Activated gamma-delta T cell treated with anti-CD3 and anti-CD28 coated beads, Interleukin-2, amount 50 U/mL, for 16 hours (primary cell): Measurements from ENCODE around the gene ATP6V1G2.

Source experiments
- DNase-seq: peaks from one replicate; pipeline ENCODE4 v3.0.0-alpha.2; 2020; ENCODE audit warnings: low read depth

Gene ATP6V1G2

DNA sequence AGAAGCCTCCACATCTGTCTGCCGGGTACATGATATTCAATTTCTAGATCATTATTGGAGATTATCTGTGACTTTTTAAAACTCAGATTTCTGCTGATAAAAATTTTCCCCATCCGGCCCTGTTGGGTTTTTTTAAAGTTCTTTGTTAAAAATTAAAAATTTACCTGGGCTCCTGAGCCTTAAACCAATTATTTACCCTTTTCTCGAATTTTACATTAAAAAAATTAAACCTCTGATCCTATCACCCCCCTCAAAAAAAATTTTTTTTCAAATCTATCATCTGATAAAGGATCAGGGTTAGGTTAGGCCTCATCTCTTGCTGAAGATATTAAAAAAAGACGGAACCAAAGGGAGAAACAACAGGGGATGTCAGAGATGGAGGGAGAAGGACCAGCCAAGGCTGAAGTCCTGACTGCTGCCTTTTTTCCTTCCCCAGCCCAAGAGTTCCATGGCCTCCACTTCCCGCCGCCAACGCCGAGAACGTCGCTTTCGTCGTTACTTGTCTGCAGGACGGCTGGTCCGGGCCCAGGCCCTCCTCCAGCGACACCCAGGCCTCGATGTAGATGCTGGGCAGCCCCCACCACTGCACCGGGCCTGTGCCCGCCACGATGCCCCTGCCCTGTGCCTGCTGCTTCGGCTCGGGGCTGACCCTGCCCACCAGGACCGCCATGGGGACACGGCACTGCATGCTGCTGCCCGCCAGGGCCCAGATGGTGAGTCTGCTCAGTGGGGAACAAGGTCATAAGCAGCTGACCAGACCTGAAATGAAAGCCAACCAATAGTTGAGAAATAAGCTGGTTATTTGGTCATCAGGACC is 1.5 kb upstream of the ATP6V1G2 start:
- DNase-seq: no peak

DNA sequence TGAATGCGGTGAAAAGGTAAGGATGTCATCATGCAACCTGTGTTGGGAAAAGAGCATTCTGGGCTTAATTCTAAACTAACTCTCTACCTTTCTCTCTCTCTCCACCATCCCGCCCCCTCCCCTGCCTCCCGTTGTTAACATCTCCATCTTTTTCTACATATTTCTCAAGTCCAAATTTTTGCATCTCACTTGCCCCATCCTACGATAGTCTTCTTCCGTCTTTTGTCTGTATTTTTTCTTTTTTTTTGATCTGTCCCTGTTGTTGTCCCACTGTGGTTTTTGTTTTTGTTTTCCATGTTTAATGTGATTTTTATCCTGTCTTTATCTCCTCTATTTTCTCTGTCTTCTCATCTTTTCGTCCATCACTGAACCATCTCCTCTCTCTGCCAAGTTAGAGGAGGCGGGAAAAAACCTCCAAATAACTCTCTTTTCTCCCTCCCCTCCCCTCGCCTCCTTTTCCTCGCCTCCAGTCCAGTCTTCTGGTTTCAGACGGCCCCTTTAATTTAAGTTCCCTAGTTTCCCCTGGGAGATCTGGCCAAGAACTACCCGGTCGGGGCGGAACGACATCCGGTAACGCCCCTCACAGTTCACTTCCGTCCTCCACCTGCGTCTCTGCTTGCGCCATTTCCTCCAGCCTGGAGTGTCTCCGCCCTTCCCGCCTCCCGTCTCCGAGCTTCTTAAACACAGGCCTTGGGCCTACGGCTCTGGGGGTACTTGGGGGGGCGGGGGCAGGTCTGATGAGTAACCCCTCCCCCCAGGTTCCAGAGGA is 734 bp upstream of the ATP6V1G2 start, which contains the start of gene NFKBIL1:
Gene NFKBIL1 (plus strand): TSS at position 651 of the 769 bp plus-strand sequence. CDS start 87 bp downstream, at position 738.
- DNase-seq: peak; percentile 82

DNA sequence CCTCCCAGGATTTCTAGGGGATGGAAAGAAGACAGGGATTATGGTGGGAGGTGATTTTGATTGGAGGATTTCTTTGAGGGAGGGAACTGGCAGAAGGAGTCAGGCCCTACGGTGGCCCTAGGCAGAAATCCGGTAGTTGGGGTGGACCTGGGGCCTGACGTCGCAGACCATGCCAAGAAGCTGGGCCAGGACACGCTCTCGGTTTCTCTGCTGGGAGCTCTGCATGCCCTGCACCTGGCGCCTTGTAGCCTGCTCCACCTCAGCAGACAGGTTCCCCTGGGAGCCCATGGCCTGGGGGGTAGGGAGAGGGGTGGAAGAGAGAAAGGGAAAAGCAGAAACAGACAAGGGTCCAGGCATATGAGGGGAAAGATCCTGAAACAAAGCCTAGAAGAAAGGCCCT is 1.1 kb downstream of the ATP6V1G2 start:
- no peak for DNase-seq

DNA sequence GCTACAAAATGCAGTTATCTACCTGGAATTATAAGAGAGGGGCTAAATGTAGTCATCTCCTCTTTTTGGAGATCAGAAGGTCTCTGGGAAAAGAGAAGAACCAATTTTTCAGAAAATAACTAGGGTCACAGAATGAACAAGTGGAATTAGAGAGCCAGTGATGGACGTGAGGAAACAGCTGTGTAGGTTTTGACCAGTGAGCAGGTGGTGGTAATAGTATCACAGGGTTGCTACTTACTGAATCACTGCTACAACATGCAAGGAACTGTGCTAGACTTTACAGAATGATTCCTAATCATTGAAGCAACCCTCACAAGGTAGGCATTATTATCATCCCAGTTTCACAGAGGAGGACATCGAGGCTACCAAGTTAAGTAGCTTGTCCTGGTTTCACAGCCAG is 1.7 kb downstream of the ATP6V1G2 start:
- no peak for DNase-seq

DNA sequence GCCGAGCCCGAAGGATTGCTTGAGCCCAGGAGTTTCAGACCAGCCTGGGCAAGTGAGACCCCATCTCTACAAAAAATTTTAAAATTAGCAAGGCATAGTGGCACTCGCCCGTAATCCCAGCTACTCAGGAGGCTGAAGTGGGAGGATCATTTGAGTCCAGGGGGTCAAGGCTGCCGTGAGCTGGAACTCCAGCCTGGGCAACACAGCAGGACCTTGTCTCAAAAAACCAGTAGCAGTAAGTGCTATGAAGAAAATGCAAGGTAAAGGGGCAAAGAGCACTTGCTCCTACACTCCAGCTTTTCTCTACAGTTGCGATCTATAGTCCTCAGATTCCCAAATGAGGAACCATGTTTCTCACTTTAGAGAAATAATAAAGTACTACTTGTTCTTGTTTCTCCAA is 2.8 kb downstream of the ATP6V1G2 start:
- DNase-seq: no peak

DNA sequence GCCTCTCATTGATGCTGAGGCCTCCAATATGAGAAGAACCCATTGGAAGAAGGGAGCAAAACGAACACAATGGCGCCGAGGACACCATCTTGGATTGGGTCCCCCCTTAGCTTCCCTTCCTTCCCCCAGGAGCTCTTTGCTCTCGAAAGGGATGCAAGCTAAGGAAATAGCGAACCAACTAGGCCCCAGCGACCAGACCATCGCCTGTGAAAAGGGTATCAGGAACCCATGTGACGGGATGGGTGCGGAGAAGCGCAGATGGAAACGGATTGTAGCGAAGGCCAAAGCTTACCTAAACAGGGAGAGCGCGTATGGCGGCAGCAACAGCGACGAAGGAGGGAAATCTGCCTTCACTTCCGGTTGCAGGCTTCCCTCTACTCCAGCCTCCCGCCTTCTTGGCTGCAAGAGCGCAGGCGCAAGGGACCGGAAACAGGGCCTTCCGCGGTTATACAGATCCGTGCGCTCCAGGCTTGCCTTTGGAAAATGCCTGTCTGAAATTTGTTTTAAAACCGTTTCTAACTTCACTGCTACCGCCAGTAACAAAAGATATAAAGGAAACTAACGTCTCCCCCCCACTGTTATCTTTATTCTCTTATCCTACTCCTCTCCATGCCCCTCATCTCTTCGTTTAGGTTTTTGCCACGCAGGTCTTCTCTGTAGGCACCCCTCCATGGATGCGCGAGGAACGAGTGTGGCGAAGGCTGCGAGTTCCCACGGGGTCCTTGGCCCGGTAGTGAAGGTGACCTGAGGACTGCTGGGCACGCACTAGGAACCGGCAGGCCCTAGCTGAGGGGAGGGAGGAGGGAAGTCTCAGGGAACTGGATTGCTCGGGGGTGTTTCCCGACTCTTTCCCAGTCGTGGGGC is 4.5 kb downstream of the ATP6V1G2 start, which contains the start of gene DDX39B:
Gene DDX39B (minus strand): TSS at position 346 of the 864 bp plus-strand sequence. CDS start 1,471 bp downstream, outside the sequence.
- peak; percentile 91 for DNase-seq

DNA sequence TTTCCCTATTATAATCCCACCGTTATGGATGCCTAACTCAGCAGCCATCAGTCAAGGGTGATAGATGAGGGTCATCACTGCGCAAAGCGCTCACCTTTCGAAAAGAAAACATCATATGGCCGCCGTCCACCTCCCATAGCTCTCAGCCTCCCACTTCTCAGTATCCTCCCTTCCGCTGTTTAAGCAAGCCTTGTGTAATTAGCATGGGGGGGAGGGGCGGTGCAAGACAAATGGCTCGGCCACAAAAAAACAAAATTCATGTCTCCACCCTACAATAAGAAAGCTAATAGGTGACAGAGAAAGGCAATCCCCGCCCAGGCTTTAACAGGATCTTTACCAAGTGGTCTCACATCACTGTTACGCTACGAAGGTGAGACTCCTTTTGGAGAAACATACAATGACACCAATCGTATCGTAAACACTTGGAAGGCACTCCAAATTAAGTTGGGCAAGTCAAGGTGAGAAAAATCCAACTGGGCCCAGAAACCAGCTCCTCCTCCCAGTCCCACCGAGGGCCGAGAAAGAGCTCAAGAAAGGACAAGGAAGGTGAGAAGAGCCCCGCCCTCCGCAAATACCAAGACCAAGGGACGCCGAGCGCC is 5.2 kb downstream of the ATP6V1G2 start:
- peak; percentile 53 for DNase-seq

DNA sequence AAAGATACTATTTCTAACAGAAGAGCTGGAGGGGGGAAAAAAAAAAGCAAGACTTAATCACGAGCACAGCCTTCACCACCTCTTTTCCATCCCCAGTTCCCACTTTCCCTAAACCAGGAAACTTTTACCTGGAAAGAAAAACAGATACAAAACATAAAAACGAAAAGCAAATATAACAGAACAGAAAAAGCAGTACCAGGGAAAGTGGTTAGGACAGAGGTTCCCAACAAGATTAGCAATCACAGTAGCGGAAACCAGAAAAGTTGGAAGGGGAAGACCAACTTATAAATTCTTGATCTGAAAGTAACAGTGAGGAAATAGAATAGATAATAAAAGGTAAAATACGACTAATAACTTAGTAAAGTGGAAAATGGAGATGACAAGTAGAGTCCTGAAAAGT is 5.8 kb downstream of the ATP6V1G2 start:
- no peak for DNase-seq

DNA sequence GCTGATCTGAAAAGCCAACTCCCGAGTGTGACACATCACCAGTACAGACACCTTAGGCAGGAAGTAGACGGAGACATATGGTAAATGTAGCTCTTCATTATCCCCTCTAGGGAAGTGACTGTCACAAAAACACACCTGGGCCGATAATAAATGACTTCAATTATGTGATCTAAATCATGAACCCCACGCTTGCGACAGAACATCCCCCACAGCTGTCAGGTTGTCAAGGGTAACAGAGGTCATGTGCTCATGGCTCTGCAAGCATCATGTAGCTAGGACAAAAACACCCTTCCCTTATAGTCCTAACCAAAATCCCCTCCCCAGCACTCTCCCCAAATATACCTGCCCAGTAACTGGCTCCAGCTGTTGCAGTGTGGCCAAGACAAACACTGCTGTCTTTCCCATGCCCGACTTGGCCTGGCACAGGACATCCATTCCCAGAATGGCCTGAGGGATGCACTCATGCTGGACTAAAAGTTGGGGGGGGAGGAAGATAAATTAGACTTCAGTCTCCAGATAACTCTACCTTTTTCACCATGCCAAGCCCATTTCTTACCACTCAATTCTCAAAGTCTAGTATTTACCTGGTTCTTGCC is 7.5 kb downstream of the ATP6V1G2 start:
- no peak for DNase-seq

DNA sequence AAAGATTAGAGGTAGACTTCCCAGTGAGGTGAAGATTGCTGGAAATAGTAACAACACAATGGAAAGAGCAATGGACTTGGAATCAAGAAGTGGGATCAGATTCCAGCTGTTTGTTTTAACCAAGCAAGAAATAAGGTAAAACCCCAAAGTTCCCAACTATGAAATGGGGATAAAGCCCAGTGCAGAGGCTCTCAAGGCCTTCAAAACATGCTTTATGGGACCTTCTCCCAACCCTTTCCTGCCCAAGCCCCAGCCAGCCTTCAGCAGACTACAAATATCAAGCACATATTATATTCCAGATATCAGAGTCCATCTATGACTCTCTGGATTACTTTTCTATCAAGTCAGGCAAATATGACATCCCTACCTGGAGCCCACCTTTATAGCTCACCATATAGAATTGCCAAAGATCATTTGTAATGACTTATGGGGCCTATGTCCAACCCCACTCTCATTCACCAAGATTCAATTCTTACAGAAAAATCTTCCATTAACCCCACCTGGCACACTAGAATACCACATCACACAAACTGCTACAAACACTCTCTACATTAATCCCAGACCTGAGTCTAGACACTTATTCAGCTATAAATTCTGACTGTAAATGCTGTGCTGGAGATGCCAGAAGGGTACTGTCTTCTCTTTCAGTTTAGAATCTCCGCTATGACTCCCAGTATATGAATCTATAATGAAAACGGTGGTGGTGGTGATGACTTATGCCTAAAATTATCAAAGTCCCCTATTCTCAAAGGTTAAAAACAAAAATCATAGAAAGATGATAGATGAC is 10.7 kb downstream of the ATP6V1G2 start:
- DNase-seq: no peak

DNA sequence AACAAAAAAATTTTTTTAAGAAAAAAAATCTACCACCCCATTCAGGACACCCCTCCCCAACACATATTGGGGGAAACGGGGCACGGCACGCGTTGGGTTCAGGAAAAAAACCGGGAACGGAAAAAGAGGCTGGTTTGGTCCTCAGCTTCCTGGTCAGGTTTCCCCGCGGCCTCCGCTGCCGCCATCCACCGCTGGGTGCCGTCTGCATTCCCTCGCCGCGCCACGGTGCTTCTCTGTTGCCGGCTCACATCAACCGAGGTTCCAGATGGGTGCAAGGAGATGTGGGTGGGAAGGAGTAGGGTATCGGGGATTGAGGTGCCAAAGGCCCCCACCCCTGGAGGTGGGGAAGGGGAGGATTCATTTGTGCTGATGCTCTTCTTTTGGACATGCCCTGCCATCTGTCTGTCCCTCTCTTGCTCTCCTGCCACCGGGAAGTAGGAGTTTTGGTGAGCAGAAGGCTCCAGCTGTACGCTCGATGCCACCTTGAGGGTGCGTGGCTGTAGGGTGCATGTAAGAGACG is 11.8 kb downstream of the ATP6V1G2 start:
- DNase-seq: no peak

DNA sequence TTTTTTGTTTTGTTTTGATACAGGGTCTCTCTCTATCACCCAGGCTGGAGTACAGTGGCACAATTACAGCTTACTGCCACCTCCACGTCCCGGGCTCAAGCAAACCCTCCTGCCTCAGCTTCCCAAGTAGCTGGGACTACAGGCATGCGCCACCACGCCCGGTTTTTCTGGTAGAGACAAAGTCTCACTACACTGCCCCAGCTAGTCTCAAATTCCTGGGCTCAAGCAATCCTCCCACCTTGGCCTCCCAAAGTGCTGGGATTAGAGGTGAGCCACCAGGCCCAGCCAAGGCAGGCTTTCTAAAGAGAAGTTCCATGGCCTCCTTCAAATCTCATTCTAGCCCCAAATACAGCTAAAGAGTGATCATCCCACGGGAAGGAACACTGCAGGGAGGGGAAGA is 12.4 kb downstream of the ATP6V1G2 start:
- no peak for DNase-seq

DNA sequence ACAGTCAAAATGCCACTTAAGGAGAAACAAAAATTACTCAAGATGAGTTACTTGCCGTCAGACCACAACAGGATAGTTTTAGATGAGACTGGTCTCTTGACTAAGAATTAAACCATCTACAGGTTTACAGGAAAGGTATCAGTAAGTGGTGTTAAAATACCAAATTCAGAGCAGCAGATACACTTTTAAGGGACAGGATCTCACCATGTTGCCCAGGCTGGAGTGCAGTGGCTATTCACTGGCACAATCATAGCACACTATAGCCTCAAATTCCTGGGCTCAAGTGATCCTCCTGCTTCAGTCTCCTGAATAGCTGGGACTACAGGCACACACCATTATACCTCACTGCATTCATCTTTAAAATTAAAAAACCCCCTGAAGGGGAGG is 13.0 kb downstream of the ATP6V1G2 start:
- no peak for DNase-seq

DNA sequence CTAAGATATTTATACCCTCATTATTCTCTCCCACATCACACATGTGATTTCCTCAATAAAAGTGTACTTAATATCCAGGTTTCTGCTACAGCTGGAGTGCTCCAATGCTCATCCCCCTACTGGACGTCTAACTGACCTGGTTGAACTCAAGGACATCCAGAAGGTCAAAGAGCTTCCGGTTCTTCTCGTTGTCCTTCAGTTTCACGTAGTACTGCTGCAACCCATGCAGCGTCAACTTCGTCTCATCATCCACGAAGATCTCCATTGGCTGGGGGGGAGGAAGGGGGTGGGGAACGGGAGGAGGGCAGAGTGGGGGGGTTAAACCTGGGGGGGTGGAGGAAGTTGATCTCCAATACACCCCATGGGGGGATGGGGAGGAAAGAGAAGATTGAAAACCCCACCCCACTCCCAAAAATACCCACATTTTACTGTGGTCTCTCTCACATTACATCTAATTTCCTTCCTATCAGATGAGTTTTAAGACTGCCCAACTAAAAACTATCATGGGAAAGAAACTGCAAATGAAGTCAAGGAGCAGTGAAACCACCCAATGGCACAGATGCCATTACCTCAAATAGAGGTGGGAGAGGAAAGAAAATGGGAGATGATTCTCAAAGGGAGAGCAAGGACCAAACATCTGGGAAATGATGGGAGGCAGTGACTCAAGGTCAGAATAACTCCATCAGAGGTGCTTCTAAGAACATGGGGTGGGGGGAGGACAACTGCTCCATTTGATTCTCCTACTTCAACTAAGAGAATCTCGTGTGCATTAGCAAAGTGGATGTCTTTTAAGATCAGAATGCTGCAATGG is 13.6 kb downstream of the ATP6V1G2 start:
- DNase-seq: no peak

DNA sequence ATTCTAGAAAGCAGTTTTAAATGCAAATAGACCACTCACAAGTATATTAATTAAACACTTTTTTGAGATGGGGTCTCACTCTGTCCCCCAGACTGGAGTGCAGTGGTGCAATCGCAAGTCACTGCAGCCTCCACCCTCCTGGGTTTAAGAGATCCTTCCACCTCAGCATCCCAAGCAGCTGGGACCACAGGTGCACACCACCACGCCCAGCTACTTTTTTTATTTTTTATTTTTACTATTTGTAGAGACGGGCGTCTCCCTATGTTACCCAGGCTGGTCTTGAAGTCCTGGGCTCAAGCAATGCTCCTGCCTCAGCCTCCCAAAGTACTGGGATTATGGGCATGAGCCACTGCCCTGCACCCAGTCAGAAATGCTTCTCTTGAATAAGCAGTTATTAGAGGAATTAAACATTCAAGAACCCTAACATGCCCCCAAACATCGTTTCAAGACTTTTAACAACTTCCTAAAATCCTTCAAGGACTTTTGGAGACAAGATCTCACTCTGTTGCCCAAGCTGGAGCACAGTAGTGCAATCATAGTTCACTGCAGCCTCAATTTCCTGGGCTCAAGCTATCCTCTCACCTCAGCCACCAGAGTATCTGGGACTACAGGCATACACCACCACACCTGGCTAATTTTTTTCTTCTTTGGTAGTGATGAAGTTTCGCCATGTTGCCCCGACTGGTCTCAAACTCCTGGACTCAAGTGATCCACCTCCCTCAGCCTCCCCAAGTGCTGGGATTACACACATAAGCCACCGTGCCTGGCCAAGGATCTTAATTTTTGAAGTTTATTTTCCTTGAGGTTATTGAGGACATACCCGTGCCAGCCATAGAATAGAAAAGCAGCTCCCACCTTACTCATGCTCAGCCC is 14.4 kb downstream of the ATP6V1G2 start:
- DNase-seq: no peak

DNA sequence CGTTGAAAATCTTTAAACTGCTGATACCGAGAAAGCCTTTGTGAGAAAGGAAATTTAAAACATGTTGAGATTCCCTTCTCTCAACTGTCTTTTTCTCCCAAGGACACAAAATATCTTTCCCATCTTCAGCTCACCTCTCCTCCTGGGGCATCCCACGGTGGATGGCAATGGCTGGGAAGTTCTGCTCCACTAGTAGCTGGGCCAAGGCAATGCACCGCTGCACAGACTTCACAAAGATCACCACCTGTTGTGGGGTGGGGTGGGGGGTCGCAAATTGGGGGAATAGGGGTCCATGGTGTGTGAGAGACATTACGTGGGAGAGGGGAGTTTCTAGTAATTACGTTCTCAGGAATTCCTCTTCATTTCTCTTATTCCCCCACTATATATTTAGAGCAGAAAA is 15.2 kb downstream of the ATP6V1G2 start:
- no peak for DNase-seq

DNA sequence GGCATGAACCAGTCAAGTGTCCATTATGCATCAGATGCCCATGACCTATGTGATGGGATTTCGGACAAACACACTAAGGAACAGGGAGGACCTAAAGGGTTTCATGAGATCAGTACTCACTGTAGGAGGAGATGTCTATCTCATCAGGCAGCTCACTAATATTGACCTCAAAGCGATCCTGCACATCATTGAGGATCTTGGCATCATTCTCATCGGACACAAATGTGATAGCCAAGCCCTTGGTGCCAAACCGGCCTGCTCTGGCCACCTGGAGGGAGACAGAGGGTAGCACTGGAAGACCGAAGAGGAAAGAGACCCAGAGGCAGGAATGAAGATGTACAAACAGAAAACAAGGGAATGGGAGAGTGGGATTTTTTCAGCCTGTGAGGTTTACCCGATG is 15.7 kb downstream of the ATP6V1G2 start:
- DNase-seq: no peak

DNA sequence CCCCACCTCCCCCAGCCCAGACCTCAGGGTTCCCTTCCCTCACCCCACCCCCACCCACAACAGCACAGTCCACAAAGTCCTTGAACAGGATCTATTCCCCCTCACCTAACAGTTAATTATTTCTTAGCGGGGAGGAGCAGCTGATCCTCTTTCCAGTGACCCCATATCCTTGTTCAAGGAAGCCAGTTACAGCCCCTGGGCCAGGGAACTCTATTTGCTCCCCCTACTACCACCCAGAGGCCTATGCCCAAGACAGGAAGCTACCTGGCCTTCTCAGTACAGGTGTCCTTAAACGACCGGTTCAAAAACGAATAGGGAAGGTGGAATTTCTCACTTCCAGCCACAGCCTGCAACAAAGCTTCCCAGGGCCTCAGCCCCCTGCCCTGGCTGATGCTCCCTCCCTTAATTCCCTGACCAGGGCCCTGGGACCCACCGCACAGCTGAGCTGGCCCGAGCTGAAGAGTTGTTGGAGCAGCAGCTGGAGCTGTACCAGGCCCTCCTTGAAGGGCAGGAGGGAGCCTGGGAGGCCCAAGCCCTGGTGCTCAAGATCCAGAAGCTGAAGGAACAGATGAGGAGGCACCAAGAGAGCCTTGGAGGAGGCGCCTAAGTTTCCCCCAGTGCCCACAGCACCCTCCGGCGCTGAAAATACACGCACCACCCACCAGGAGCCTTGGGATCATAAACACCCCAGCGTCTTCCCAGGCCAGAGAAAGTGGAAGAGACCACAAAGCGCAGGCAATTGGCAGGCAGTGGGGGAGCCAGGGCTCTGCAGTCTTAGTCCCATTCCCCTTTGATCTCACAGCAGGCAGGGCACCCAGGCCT is 16.9 kb downstream of the ATP6V1G2 start:
- DNase-seq: no peak
